Measurements from ENCODE around the gene TBC1D22A. TPM values are rescaled to one million over a fixed set of nuclear protein-coding genes. Genes with fewer than 3 reads are reported as not detected.

The TBC1D22A gene
- total RNA-seq, 6 donors from 2014 or later = 27.1 to 48.2 (median 35.3) TPM

- Histone ChIP-seq H3K36me3 (no peaks in the 10 kb centered on the region), H3K27ac (no peak overlapping the region), H3K9me3 (no peaks in the 10 kb centered on the region), H3K4me1 (peaks cover 5 to 16% (median 13%) of the 10 kb centered on the region in 4 donors), H3K27me3 (no peaks in the 10 kb centered on the region), H3K4me3 (no peak overlapping the region)
- ATAC-seq (ENCODE audit: low FRiP score in 2 of 2) (no peak), DNase-seq (no peak)
- 95 to 96% methylated on average over 15 to 16 of the region's 16 CpGs for WGBS, 2 donors
- no peak for TF ChIP-seq POLR2AphosphoS5 (IDR thresholded peaks at IDR 0.05)
- no peak for TF ChIP-seq CTCF (IDR thresholded peaks at IDR 0.05)
- TF ChIP-seq POLR2A (IDR thresholded peaks at IDR 0.05) = no peak
- TF ChIP-seq EP300 (IDR thresholded peaks at IDR 0.05) = no peak
Observed at GRCh38 chr22:46966846-46967245, 204.4 kb downstream of the TBC1D22A start.

GRCh38 chr22:46967445-46968358 lies 205.3 kb downstream of the TBC1D22A start:
- Histone ChIP-seq H3K27ac (no peak overlapping the region), H3K27me3 (no peaks in the 10 kb centered on the region), H3K9me3 (no peaks in the 10 kb centered on the region), H3K36me3 (no peaks in the 10 kb centered on the region), H3K4me1 (peaks cover 10 to 23% (median 18%) of the 10 kb centered on the region in 4 donors), H3K4me3 (no peak overlapping the region)
- ATAC-seq (ENCODE audit: low FRiP score in 2 of 2) (no peak), DNase-seq (no peak)
- TF ChIP-seq CTCF (IDR thresholded peaks at IDR 0.05) (no peak), POLR2A (IDR thresholded peaks at IDR 0.05) (no peak), EP300 (IDR thresholded peaks at IDR 0.05) (no peak), POLR2AphosphoS5 (IDR thresholded peaks at IDR 0.05) (no peak)
- WGBS, 2 donors = 94 to 97% methylated on average over 14 to 20 of the region's 20 CpGs

- H3K4me3 ChIP-seq = no peak overlapping the region
- TF ChIP-seq EP300 (IDR thresholded peaks at IDR 0.05) = no peak
- no peak for TF ChIP-seq POLR2AphosphoS5 (IDR thresholded peaks at IDR 0.05)
- TF ChIP-seq CTCF (IDR thresholded peaks at IDR 0.05) = no peak
- no peak for TF ChIP-seq POLR2A (IDR thresholded peaks at IDR 0.05)
- ATAC-seq (ENCODE audit: low FRiP score in 2 of 2) (no peak), DNase-seq (peak in 1 of 2 donors; percentile 70)
- no peaks in the 10 kb centered on the region for H3K36me3 ChIP-seq
- 97% methylated on average over 8 to 27 of the region's 27 CpGs for whole genome bisulfite sequencing, 2 donors
- H3K27ac ChIP-seq = no peak overlapping the region
- H3K27me3 ChIP-seq = no peaks in the 10 kb centered on the region
- H3K9me3 ChIP-seq = no peaks in the 10 kb centered on the region
- peaks cover 10 to 25% (median 18%) of the 10 kb centered on the region in 4 donors for H3K4me1 ChIP-seq
Observed at GRCh38 chr22:46968359-46968740, 205.9 kb downstream of the TBC1D22A start.

GRCh38 chr22:46968848-46969247 lies 206.4 kb downstream of the TBC1D22A start:
- H3K4me1 ChIP-seq = peaks cover 10 to 25% (median 18%) of the 10 kb centered on the region in 4 donors
- DNase-seq (no peak), ATAC-seq (ENCODE audit: low FRiP score in 2 of 2) (no peak)
- TF ChIP-seq POLR2A (IDR thresholded peaks at IDR 0.05) (no peak), EP300 (IDR thresholded peaks at IDR 0.05) (no peak), POLR2AphosphoS5 (IDR thresholded peaks at IDR 0.05) (no peak), CTCF (IDR thresholded peaks at IDR 0.05) (no peak)
- 90 to 92% methylated on average over 6 of the region's 6 CpGs for WGBS, 2 donors
- no peaks in the 10 kb centered on the region for H3K36me3 ChIP-seq
- H3K9me3 ChIP-seq = no peaks in the 10 kb centered on the region
- no peak overlapping the region for H3K27ac ChIP-seq
- no peak overlapping the region for H3K4me3 ChIP-seq
- H3K27me3 ChIP-seq = no peaks in the 10 kb centered on the region

All from upper lobe of left lung (tissue), 6 donors.